H1 (cell line): Measurements from ENCODE around the gene LCE3C. TPM values are rescaled to one million over a fixed set of nuclear protein-coding genes. Genes with fewer than 3 reads are reported as not detected.

Experiments used
- ASH2L ChIP-seq: fragments of 200-600, 300-600 bp; sonication (generic); IDR thresholded peaks from one replicate; pipeline ENCODE4 v1.7.1; 2017; ENCODE audit warnings: low read length
- CBX5 ChIP-seq: fragments of 300-800, 300-1000 bp; sonication (generic); IDR thresholded peaks from 2 replicates; pipeline ENCODE4 v1.7.1; 2016; ENCODE audit warnings: antibody characterized with exemption, low read length, low read depth
- EGR1 ChIP-seq: IDR thresholded peaks from 2 replicates; pipeline ENCODE4 v1.6.1; 2011; ENCODE audit warnings: low read depth, low read length, borderline replicate concordance
- polyA plus RNA-seq, 7 experiments: library from polyadenylated mRNA; depleted of rRNA in 3 of 7; stranded (reverse) in 5 of 7; unstranded in 2 of 7; fragments of >200 nt in 5 of 7; fragments of 200-250 nt in 2 of 7; gene quantifications; 1 replicate in 5 of 7; 2 replicates in 1 of 7; 4 replicates in 1 of 7; pipeline versions ENCODE4 v1.2.1 to v1.2.3, GENCODE V29; 2011 to 2013; ENCODE audit warnings: missing spikeins in 2 of 7, mixed read lengths in 2 of 7
- total RNA-seq: library from RNA; stranded (reverse); fragmentation: NEBNext Ultra II Directional; extraction: Animal tissue kit (Norgen Biotek cat#: 25700); gene quantifications from 2 replicates; pipeline ENCODE4 v1.2.1, GENCODE V29; 2021

Gene LCE3C
- total and polyA plus RNA-seq, 2 of the 8 experiments (the other 6 are each of a cell fraction or from before 2014, with no cell fraction given), result not detected

DNA sequence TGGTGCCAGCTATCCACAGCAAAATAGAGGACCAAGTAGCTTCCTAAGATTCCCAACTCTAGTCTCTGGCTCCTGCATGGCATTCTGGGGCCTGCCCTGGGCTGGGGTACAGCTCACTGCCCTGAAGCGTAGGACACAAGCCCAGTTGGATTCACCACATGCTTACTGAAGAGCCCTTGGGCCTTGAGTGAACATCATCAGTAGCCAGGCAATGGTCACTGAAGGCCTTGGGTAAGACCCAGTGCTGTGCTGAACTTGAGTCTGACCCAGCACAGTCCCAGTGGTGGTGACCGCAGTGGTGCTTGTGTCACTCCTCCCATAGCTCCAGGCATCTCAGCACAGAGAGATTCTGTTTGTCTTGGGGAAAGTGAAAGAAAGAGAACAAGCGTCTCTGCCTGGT, 30.6 kb downstream of the LCE3C start (continued):
- TF ChIP-seq CBX5 (no peak), ASH2L (no peak), EGR1 (no peak)
- TF ChIP-seq, all 59 proteins: peak for 0
